ENCODE data around the gene PIGBOS1. TPM values are rescaled to one million over a fixed set of nuclear protein-coding genes. Genes with fewer than 3 reads are reported as not detected.

PIGBOS1 gene
- total and polyA plus RNA-seq, 10 donors: 8.9 to 32.9 (median 17.5) TPM

Other genes starting within 250 kb of the PIGBOS1 start
- 10 to 100 TPM; 43.7 to 58.9 (median 54.5) TPM for gene RSL24D1, start 122.2 kb downstream of the PIGBOS1 start, total RNA-seq
- gene RSL24D1, start 122.2 kb downstream of the PIGBOS1 start, polyA plus RNA-seq: 100 to 1,000 TPM in 1 of 3 donors, 10 to 100 TPM in 2; 72.8 to 103 (median 78.8) TPM
- 10 to 100 TPM; 21.4 to 72.0 (median 44.5) TPM for gene RAB27A, start 29.3 kb downstream of the PIGBOS1 start, total RNA-seq
- 10 to 100 TPM in 2 of 3 donors, 1 to 10 TPM in 1; 9.4 to 15.1 (median 11.4) TPM for gene RAB27A, start 29.3 kb downstream of the PIGBOS1 start, polyA plus RNA-seq
- gene PIGB, start 99 bp upstream of the PIGBOS1 start, total RNA-seq: 10 to 100 TPM; 13.5 to 26.7 (median 24.1) TPM
- 10 to 100 TPM; 21.3 to 37.5 (median 22.3) TPM for gene PIGB, start 99 bp upstream of the PIGBOS1 start, polyA plus RNA-seq
- 100 to 1,000 TPM in 1 of 7 donors, 10 to 100 TPM in 6; 55.8 to 103 (median 68.6) TPM for gene CCPG1, start 89.2 kb upstream of the PIGBOS1 start, total RNA-seq
- gene CCPG1, start 89.2 kb upstream of the PIGBOS1 start, polyA plus RNA-seq: 10 to 100 TPM in 2 of 3 donors, 1 to 10 TPM in 1; 9.5 to 16.9 (median 13.5) TPM
- gene PIERCE2, start 89.4 kb upstream of the PIGBOS1 start, total RNA-seq: 1 to 10 TPM in 2 of 7 donors, under 1 TPM in 1, not detected in 4; 0.97 to 1.4 (median 1.1) TPM
- gene PIERCE2, start 89.4 kb upstream of the PIGBOS1 start, polyA plus RNA-seq: 1 to 10 TPM; 1.6 to 2.5 (median 1.8) TPM
- gene DNAAF4, start 189.1 kb upstream of the PIGBOS1 start, total RNA-seq: 1 to 10 TPM in 3 of 7 donors, under 1 TPM in 2, not detected in 2; 0.17 to 3.3 (median 1.4) TPM
- 1 to 10 TPM in 2 of 3 donors, under 1 TPM in 1; 0.85 to 1.3 (median 1.1) TPM for gene DNAAF4, start 189.1 kb upstream of the PIGBOS1 start, polyA plus RNA-seq